HL-60 (cell line): ENCODE data around the gene NPSR1.

Experiments used
- DNase-seq, 2 experiments: peaks; one replicate each; pipeline ENCODE4 v3.0.0-alpha.2; 2010 to 2020; ENCODE audit warnings: low read depth in 1 of 2, low spot score in 1 of 2
- H3K27ac ChIP-seq: fragments of 250-450 bp; sonication (Bioruptor Pico); replicated peaks from 2 replicates; pipeline ENCODE4 v1.5.1; 2020; ENCODE audit warnings: mild to moderate bottlenecking, moderate library complexity
- H3K27me3 ChIP-seq: fragments of 250-450 bp; sonication (Bioruptor Pico); 2 replicates; pipeline ENCODE4 v1.5.1; 2021; ENCODE audit warnings: mild to moderate bottlenecking, moderate library complexity; ENCODE audit not compliant: insufficient read depth, poor library complexity, severe bottlenecking
- H3K4me3 ChIP-seq: replicated peaks from 2 replicates; pipeline ENCODE4 v1.5.1; 2011; ENCODE audit warnings: mild to moderate bottlenecking, control low read depth, low read length; ENCODE audit not compliant: insufficient read depth
- CTCF ChIP-seq: IDR thresholded peaks from one replicate; pipeline ENCODE4 v1.5.1; 2011; ENCODE audit warnings: low read length, control low read depth, inconsistent platforms; ENCODE audit not compliant: insufficient read depth
- GABPA ChIP-seq: IDR thresholded peaks from 2 replicates; pipeline ENCODE4 v1.6.1; 2012; ENCODE audit warnings: low read depth
- POLR2AphosphoS5 ChIP-seq: IDR thresholded peaks from 2 replicates; pipeline ENCODE4 v1.6.1; 2012; ENCODE audit warnings: low read depth
- REST ChIP-seq: IDR thresholded peaks from 2 replicates; pipeline ENCODE4 v1.6.1; 2012; ENCODE audit warnings: low read depth; ENCODE audit not compliant: insufficient replicate concordance
- SPI1 ChIP-seq: IDR thresholded peaks from 2 replicates; pipeline ENCODE4 v1.6.1; 2012; ENCODE audit warnings: low read depth, mild to moderate bottlenecking, borderline replicate concordance

Gene NPSR1

GRCh38 chr7:34825221-34825620 lies 167.2 kb downstream of the NPSR1 start:
- Histone ChIP-seq H3K4me3 (no peak overlapping the region), H3K27me3 (no peaks in the 10 kb centered on the region), H3K27ac (no peak overlapping the region)
- TF ChIP-seq REST (no peak), CTCF (no peak), SPI1 (no peak), POLR2AphosphoS5 (no peak), GABPA (no peak)
- DNase-seq, result no peak

- TF ChIP-seq GABPA (no peak), CTCF (no peak), REST (no peak), POLR2AphosphoS5 (no peak), SPI1 (no peak)
- H3K27ac ChIP-seq, result no peak overlapping the region
- H3K4me3 ChIP-seq, result no peak overlapping the region
- H3K27me3 ChIP-seq, result no peaks in the 10 kb centered on the region
- DNase-seq, result no peak
These were observed 172.4 kb downstream of the NPSR1 start for GRCh38 chr7:34830390-34830789.

GRCh38 chr7:34831436-34831835 lies 173.4 kb downstream of the NPSR1 start:
- Histone ChIP-seq H3K27me3 (no peaks in the 10 kb centered on the region), H3K27ac (no peak overlapping the region), H3K4me3 (no peak overlapping the region)
- TF ChIP-seq GABPA (no peak), SPI1 (no peak), POLR2AphosphoS5 (no peak), REST (no peak), CTCF (no peak)
- no peak for DNase-seq
